Measurements from ENCODE around the gene TPCN1. TPM values are rescaled to one million over a fixed set of nuclear protein-coding genes. Genes with fewer than 3 reads are reported as not detected.

Gene TPCN1
- total RNA-seq, 4 donors from 2014 or later, result 29.4 to 52.0 (median 33.5) TPM

DNA sequence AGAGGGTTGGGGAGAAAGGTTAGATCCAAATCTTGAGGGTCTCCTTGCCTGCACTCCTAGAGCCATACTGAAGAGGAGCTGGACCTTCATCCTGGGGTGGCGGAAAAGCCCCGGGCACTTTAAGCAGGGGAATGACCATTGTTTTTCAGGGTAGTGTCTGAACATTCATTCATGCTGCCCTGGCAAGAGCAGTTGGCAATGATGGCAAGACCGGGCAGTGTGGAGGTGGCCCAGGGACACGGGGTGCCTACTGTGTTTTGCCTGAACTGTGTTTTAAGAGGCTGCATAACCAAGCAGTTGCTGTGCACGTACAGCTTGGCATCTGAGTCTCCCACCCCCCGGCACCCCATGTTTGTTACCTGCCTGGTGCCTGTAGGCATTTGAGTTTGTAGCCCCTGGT, 14.7 kb downstream of the TPCN1 start:
- ATAC-seq (ENCODE audit: low FRiP score) (no peak), DNase-seq (ENCODE audit: low spot score) (no peak)
- TF ChIP-seq CTCF (IDR thresholded peaks at IDR 0.05), result no peak

DNA sequence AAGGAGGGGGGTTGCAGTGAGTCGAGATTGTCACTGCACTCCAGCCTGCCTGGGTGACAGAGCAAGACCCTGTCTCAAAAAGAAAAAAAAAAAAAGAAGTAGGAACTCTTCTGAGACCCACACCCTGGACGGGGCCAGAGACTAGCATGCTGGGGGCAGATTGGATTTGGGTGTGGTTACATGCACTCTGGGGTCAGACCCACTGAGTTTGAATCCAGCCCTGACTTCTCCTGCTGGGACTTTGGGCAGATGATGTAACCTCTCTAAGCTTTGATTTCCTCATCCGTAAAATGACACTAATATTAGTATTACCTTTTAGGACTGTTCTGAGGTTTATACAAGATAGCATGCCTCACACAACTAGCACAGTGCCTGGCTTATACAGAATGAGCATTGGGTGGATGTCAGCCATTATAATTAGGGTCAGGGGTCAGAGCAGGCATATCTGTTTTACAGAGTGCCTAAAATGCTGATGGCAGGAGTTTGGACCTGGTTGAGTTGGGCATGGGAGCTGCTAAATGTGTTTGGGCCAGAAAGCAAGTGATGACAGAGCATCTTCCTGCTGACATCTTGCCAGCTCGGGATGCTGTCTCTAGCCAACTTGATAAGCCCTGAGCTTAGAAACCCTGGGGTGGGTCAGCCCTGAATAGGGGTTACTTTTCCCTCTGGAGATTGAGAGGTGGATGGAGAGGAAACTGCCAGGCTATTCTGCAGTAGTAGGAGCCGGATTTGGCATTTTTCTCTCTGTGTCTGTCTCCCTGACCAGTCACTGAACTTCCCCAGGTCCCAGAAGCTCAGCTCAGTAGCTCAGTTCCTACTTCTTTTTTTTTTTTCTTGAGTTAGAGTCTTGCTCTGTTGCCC, 15.5 kb downstream of the TPCN1 start:
- DNase-seq (ENCODE audit: low spot score), result no peak
- TF ChIP-seq CTCF (IDR thresholded peaks at IDR 0.05), result no peak
- ATAC-seq (ENCODE audit: low FRiP score), result no peak

- ATAC-seq (ENCODE audit: low FRiP score) (no peak), DNase-seq (ENCODE audit: low spot score) (no peak)
- no peak for TF ChIP-seq CTCF (IDR thresholded peaks at IDR 0.05)
Observed at GRCh38 chr12:113237748-113238147, 16.5 kb downstream of the TPCN1 start.

DNA sequence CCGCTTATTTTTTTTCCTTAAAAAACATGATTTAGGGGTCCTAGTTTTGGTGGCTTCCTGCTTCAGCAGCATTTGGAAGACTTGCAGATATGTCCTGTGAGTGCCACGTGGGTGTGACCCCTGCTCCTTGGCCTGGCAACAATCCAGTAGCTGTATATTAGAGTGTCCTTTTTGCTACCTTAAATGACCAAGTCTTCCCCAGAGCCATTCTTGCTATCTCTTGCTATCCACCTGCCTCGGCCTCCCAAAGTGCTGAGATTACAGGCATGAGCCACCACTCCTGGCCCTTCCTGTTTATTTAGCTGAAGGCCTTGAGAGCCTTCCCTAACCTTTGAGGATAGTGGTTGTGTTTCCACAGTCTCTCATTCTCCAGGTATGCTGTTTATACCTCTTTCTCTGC, 17.0 kb downstream of the TPCN1 start:
- no peak for DNase-seq (ENCODE audit: low spot score)
- no peak for ATAC-seq (ENCODE audit: low FRiP score)

GRCh38 chr12:113239288-113239771, 18.1 kb downstream of the TPCN1 start:
- ATAC-seq (ENCODE audit: low FRiP score), result no peak
- TF ChIP-seq CTCF (IDR thresholded peaks at IDR 0.05), result no peak
- no peak for DNase-seq (ENCODE audit: low spot score)

More for the DNA sequence above, 17.0 kb downstream of the TPCN1 start:
- TF ChIP-seq CTCF (IDR thresholded peaks at IDR 0.05), result no peak

DNA sequence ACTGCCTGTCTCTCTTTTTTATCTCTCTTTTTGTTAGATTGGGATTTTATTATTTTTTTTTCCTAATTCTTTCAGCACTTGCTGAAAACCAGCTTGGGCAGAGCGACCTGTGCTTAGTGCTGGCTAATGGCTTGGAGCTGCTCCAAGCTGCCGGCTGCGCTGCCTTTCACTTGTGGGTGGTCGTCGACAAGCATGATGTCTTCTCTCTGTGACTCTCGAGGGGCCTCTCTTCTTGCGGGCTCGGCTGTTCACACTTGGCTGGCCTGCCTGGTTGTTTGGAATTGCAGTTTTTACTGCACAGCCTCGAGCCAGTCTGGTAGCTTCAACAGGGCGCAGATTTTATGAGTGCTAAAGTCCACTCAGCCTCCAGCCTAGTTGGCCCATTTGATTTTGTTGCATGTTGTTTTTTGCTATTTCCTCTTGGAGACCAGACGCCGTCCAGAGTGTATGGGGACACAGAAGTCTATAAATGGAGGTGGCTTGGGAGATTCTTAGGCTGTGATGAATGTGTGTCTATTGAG, 18.6 kb downstream of the TPCN1 start:
- no peak for DNase-seq (ENCODE audit: low spot score)
- TF ChIP-seq CTCF (IDR thresholded peaks at IDR 0.05), result no peak
- no peak for ATAC-seq (ENCODE audit: low FRiP score)

- no peak for TF ChIP-seq CTCF (IDR thresholded peaks at IDR 0.05)
- no peak for DNase-seq (ENCODE audit: low spot score)
- no peak for ATAC-seq (ENCODE audit: low FRiP score)
Observed at GRCh38 chr12:113240395-113240794, 19.1 kb downstream of the TPCN1 start.

Data from omental fat pad (tissue), 4 donors.